Fibroblast of skin of abdomen (primary cell): Measurements from ENCODE around the gene DSCAM.
"Not testable (repeated sequence)": the region's sequence is repeated elsewhere in the genome, so short reads cannot be mapped to it uniquely, and the experiment has no call there.

Source experiments
- DNase-seq: peaks from one replicate; pipeline ENCODE4 v3.0.0-alpha.2; 2013

DSCAM gene

GRCh38 chr21:40291560-40291959 is 555.4 kb downstream of the DSCAM start:
- DNase-seq = no peak

DNA sequence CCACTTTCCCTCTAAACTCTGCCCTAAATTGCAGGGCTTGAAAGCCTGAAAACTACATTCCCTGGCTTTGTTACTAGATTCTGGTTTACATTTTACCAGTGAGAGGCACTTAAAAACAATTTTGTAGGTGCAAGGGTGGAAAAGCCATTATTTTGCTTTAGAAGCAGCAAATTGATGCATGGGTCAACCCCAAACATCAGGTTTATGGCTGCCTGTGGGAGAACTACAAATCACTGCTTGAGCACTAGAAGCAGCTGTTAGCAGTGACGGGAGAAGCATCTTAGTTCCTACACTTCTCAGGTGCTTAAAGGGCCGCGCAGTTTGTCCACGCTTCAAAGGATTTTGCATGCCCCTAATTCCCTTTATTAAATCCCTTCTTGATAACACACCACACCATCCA is 562.5 kb downstream of the DSCAM start:
- DNase-seq = no peak

GRCh38 chr21:40282912-40283886 is 563.8 kb downstream of the DSCAM start:
- no peak for DNase-seq

DNA sequence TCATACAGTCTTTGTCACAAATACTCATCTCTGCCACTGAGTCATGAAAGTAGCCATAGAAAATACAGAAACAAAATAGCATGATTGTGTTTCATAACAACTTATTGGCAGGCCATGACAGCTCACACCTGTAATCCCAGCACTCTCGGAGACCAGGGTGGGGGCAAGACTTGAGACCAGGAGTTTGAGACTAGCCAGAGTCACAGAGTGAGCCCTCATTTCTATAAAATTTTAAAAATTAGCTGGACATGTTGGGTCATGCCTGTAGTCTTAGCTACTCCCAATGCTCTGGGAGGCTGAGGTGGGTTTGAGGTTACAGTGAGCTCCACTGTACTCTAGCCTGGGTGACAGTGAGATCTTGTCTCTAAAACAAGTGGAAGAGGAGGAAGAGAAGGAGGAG is 568.6 kb downstream of the DSCAM start:
- no peak for DNase-seq

GRCh38 chr21:40276001-40276400 is 571.0 kb downstream of the DSCAM start:
- DNase-seq = no peak

- no peak for DNase-seq
These were observed 574.9 kb downstream of the DSCAM start for GRCh38 chr21:40272037-40272436.

- DNase-seq = no peak
These were observed 575.8 kb downstream of the DSCAM start for GRCh38 chr21:40271164-40271563.

DNA sequence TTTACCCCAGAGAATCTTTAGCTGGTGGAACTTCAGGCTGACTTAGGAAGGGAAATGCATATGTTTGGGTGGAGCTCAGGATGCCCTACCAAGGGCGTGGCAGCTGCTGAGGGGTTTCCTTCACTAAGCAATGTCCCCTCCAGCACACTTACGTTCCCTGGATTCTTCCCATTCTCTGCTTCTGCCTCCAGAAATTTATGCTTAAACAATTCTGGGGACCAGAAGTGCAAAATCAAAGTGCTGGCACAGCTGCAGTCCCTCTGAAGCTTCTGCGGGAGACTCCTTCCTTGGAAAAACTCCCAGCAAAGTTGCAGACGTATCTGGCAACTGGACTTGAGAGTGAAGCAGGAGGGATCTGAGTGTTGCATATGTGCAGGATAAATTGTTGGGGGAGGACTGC is 576.9 kb downstream of the DSCAM start:
- DNase-seq = no peak

GRCh38 chr21:40269239-40269638 is 577.7 kb downstream of the DSCAM start:
- no peak for DNase-seq

DNA sequence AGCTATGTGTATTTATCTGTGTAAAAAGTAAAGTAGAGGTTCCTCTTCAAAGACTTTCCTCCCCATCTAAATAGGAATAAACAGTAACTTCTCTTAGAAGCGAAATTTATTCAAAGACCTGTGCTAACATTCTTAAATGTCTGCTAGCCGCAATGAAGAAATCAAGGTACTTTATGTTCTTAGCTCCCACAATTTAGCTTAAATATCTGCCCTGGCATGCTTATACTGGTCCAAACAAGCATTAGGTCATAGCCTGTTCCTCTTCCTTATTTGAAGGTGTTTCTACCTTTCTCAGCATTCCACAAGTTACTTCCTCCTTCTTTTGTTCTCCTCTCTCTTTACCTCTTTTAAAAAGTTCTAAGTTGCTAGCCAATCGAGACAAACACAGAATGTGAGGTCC is 588.5 kb downstream of the DSCAM start:
- not testable (repeated sequence) for DNase-seq

- DNase-seq = no peak
These were observed 589.6 kb downstream of the DSCAM start for GRCh38 chr21:40257342-40257741.

GRCh38 chr21:40255518-40256444 is 591.2 kb downstream of the DSCAM start:
- no peak for DNase-seq

- DNase-seq = peak; percentile 88
These were observed 592.2 kb downstream of the DSCAM start for GRCh38 chr21:40254540-40255465.

DNA sequence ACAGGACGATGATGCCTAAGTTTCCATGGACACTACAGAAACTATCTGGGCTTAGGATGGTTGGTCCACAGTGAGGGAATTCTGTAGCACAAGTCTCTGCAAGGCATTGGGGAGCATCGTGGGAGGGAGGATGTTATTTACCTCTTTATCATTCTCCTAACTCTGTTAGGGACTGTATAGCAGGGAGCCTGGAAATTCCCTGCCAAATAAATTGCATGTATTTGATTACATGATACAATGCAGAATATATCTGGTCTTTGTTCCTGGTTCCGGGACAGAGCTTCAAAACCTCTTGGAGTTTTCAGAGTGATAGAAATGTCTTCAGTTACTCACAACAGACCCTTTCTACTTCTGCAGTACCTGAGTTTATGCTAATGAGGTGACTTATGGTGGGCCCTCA is 593.8 kb downstream of the DSCAM start:
- no peak for DNase-seq

DNA sequence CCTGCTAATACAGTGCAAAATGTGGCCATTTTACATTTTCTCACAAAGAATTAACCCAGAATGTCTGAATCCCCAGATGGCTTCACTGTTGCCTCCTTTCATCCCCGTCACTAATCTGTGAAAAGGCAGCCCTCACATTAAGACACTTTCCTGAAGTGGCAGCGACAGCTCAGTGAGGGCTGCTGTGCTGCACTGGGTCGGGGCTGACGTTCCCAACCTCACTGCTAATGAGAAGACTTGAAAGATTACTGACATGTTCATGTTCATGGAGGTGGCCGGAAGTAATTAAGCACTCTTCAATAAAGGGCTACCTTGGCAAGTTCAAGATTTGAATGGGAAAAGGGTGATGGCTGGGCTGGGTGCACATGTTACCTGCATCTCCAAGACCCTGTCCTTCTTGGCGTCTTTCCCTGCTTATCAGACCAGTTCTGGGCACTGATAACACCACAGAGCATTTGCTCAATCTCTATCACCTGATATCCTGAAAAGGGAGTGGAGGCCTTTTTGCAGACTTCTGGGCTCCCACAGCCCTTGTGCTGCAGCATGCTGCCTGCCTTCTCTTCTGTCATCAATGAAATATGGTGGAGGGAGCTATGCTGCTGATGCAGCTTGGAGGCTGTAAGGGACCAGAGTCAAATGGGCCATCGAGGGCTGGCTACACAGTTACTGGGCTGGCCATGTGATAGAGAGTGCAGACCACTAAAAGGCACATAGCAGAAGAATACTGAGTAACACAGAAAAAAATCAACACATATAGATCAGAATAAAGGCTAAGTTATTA is 596.3 kb downstream of the DSCAM start:
- no peak for DNase-seq

DNA sequence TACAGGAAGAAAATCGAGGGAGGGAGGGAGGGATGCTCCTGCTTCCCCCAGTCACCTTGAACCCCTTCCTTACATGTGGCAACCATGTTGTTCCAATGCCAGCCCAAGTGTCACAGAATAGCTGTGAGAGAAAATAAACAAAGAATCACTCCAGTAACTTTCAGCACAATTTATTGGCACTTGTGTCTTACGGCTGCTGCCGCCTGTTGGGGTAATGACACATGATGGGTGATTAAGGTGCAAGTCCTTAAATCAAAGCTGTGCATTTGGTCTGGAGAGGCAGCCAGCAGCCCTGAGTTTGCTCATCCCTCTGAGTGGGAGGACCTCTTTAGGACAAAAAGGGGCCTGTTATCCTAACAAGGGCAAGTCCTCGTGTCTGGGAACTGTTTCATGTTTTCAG is 602.0 kb downstream of the DSCAM start:
- no peak for DNase-seq

GRCh38 chr21:40243685-40244084 is 603.3 kb downstream of the DSCAM start:
- no peak for DNase-seq

- no peak for DNase-seq
These were observed 604.2 kb downstream of the DSCAM start for GRCh38 chr21:40242586-40243265.

DNA sequence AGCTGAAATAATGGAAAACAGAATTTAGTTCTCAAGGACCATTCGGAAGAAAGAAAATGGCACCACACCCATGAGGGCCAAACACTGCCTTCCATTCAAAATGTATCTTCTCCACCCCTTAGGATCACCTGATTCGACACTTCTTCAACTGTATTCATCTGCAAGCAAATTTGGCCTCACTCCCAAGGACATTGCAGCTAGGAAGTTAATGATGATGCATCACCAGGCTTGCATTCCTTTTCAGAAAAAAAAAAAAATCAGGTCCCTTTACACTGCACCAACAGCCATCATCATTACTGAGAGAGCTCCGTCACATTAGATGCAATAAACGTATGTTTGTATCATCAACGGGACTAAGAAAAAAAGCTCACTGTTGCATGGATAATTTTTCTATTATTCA is 611.4 kb downstream of the DSCAM start:
- DNase-seq = peak; percentile 28

GRCh38 chr21:40231979-40232378 is 615.0 kb downstream of the DSCAM start:
- no peak for DNase-seq

GRCh38 chr21:40227096-40227495 is 619.9 kb downstream of the DSCAM start:
- DNase-seq = no peak
